B cell (primary cell): ENCODE results near the gene ACTMAP. TPM values are rescaled to one million over a fixed set of nuclear protein-coding genes. Genes with fewer than 3 reads are reported as not detected.
A peak's percentile ranks its signal among the peaks of the same experiment; 100 is the strongest.

Experiments
- ATAC-seq: fragments of 200-7000 bp; cut with Tn5 transposase; one replicate; pipeline ENCODE4 v1.10.0; 2021; ENCODE audit warnings: low read depth, mild to moderate bottlenecking, moderate number of reproducible peaks, moderate library complexity
- CTCF ChIA-PET: fragments of 350-600 bp; sonication (Branson Sonifier 250); formaldehyde crosslinking; loops from one replicate; lab custom pipeline; 2021; ENCODE audit warnings: antibody characterized with exemption, inconsistent platforms; lab: Charles Lee
- POLR2A ChIA-PET: fragments of 350-600 bp; sonication (Branson Sonifier 250); formaldehyde crosslinking; loops from one replicate; lab custom pipeline; 2021; ENCODE audit warnings: antibody characterized with exemption; lab: Charles Lee
- DNase-seq: peaks from one replicate; pipeline ENCODE4 v3.0.0; 2013
- H2AFZ ChIP-seq: 2 replicates; pipeline ENCODE4 v1.6.1; 2012; ENCODE audit warnings: mild to moderate bottlenecking, low read depth, low read length; ENCODE audit not compliant: insufficient read depth, poor library complexity, severe bottlenecking
- H3K27ac ChIP-seq, 2 donors: 1 replicate in 1 of 2; 2 replicates in 1 of 2; pipeline ENCODE4 v1.5.1; 2012 to 2013; ENCODE audit warnings: low read length in 2 of 2, mild to moderate bottlenecking in 2 of 2, moderate library complexity in 1 of 2
- H3K27me3 ChIP-seq, 4 experiments: fragments of 200-600 bp in 1 of 4; sonication (generic) in 1 of 4; replicated peaks in 1 of 4; 1 replicate in 2 of 4; 2 replicates in 2 of 4; pipeline versions ENCODE4 v1.6.1 to v1.7.0; 2013 to 2016; ENCODE audit warnings: low read length in 3 of 4, mild to moderate bottlenecking in 2 of 4, mixed read lengths in 1 of 4, moderate library complexity in 1 of 4; ENCODE audit not compliant: insufficient read depth in 4 of 4, control insufficient read depth in 3 of 4; ENCODE audit errors: control extremely low read depth in 1 of 4
- H3K36me3 ChIP-seq, 2 experiments: replicated peaks in 1 of 2; 1 replicate in 1 of 2; 2 replicates in 1 of 2; pipeline versions ENCODE4 v1.6.1 to v1.7.1; 2013; ENCODE audit warnings: low read length in 1 of 2; ENCODE audit not compliant: insufficient read depth in 2 of 2, control insufficient read depth in 1 of 2; ENCODE audit errors: control extremely low read depth in 1 of 2, extremely low read depth in 1 of 2
- H3K4me1 ChIP-seq, 2 donors: fragments of 200-600 bp in 1 of 2; sonication (generic) in 1 of 2; 1 replicate in 1 of 2; 2 replicates in 1 of 2; pipeline versions ENCODE4 v1.5.1 to v1.6.1; 2013 to 2017; ENCODE audit warnings: low read length in 2 of 2; ENCODE audit not compliant: control insufficient read depth in 2 of 2, insufficient read depth in 2 of 2
- H3K4me2 ChIP-seq: replicated peaks from 2 replicates; pipeline ENCODE3; 2012; ENCODE audit warnings: mild to moderate bottlenecking, low read depth, low read length; ENCODE audit not compliant: poor library complexity, severe bottlenecking
- H3K4me3 ChIP-seq, 5 experiments: fragments of 200-600 bp in 1 of 5; sonication (generic) in 1 of 5; 1 replicate in 3 of 5; 2 replicates in 2 of 5; pipeline versions ENCODE4 v1.5.1 to v1.7.0; 2011 to 2016; ENCODE audit warnings: low read length in 4 of 5, mild to moderate bottlenecking in 4 of 5, low read depth in 2 of 5, control low read depth in 1 of 5, moderate library complexity in 1 of 5; ENCODE audit not compliant: insufficient read depth in 1 of 5; ENCODE audit errors: control extremely low read depth in 1 of 5, extremely low read depth in 1 of 5
- H3K79me2 ChIP-seq: fragments of 200-600 bp; sonication (generic); one replicate; pipeline ENCODE4 v1.6.0; 2016; ENCODE audit warnings: low read length; ENCODE audit not compliant: control insufficient read depth, insufficient read depth
- H3K9ac ChIP-seq: fragments of 200-600 bp; sonication (generic); 2 replicates; pipeline ENCODE4 v1.6.1; 2017; ENCODE audit warnings: mild to moderate bottlenecking, low read length, moderate library complexity
- H3K9me3 ChIP-seq, 3 donors: one replicate each; pipeline versions ENCODE4 v1.6.1 to v1.7.1; 2013; ENCODE audit warnings: low read length in 2 of 3; ENCODE audit not compliant: control insufficient read depth in 2 of 3, insufficient read depth in 1 of 3; ENCODE audit errors: control extremely low read depth in 1 of 3
- H4K20me1 ChIP-seq: 2 replicates; pipeline ENCODE4 v1.6.0; 2012; ENCODE audit warnings: mild to moderate bottlenecking, low read length; ENCODE audit not compliant: insufficient read depth, control insufficient read depth, poor library complexity, severe bottlenecking
- H3K27ac Mint-ChIP-seq: one replicate; pipeline ENCODE4 v1.8.0; 2021; ENCODE audit warnings: mixed read lengths
- H3K27me3 Mint-ChIP-seq: one replicate; pipeline ENCODE4 v1.8.0; 2021; ENCODE audit warnings: mixed read lengths
- H3K4me1 Mint-ChIP-seq: one replicate; pipeline ENCODE4 v1.8.0; 2021; ENCODE audit warnings: mixed read lengths
- H3K4me3 Mint-ChIP-seq: one replicate; pipeline ENCODE4 v1.8.0; 2021; ENCODE audit warnings: mixed read lengths
- H3K9me3 Mint-ChIP-seq: one replicate; pipeline ENCODE4 v1.8.0; 2022; ENCODE audit warnings: mixed read lengths; ENCODE audit not compliant: insufficient read depth
- EZH2 ChIP-seq: IDR thresholded peaks from 2 replicates; pipeline ENCODE4 v1.6.1; 2012; ENCODE audit warnings: borderline replicate concordance, low read depth, mild to moderate bottlenecking, moderate library complexity, low read length; ENCODE audit not compliant: insufficient read depth, poor library complexity, severe bottlenecking
- WGBS: methylation state at CpG from one replicate; pipeline ENCODE4 v1.1.5; 2013; ENCODE audit warnings: missing lambda C conversion rate; ENCODE audit not compliant: insufficient coverage; 5-methylcytosine and 5-hydroxymethylcytosine counted together
- intact Hi-C: fragments of 100-400 bp; cut with micrococcal nuclease; formaldehyde crosslinking; loops from one replicate; pipeline ENCODE4 v1.10.0; 2022
- polyA plus RNA-seq: library from polyadenylated mRNA; depleted of rRNA; stranded (reverse); fragments of >200 nt; gene quantifications from 2 replicates; pipeline ENCODE4 v1.2.3, GENCODE V29; 2012
- total RNA-seq, 2 donors: library from RNA; stranded (reverse); fragments of 120-200 nt in 1 of 2; gene quantifications; 1 replicate in 1 of 2; 2 replicates in 1 of 2; pipeline versions ENCODE4 v1.2.3 to v1.2.4, GENCODE V29; 2013 to 2022
- TF ChIP-seq, protein P1 (sequence below): fragments of 200-600 bp; IDR thresholded peaks from one replicate; pipeline ENCODE4 v1.8.0; 2022; ENCODE audit warnings: antibody characterized with exemption, mild to moderate bottlenecking

The ACTMAP gene
- total and polyA plus RNA-seq, 2 donors (not counting 1 experiment from before 2014, with no cell fraction given): 7.7 to 10.2 TPM

DNA sequence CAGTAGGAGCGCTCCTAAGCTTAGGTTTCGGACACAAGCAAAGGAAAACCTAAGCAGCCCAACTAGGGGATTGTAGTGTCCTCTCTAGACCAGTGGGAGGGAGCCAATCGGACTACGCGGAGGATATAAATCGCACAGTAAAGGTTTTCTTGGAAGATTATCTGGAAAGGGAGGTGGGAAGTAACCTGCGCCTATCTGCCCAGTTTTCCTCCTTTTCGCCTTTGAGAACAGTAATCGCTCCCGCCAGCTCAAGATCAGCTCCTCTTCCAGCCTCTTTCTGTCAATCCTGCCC, 27.3 kb upstream of the ACTMAP start:
- peaks cover 39% of the 10 kb centered on the region for H3K79me2 ChIP-seq
- peaks cover 0 to 18% of the 10 kb centered on the region in 2 experiments for H3K36me3 ChIP-seq
- WGBS: 0% methylated on average over 6 of the region's 10 CpGs
- H3K4me2 ChIP-seq: peak overlapping the region; percentile 89
- H3K27me3 ChIP-seq: no peaks in the 10 kb centered on the region
- H3K4me1 ChIP-seq: peaks cover 50 to 66% of the 10 kb centered on the region in 2 donors
- peak overlapping the region; percentile 67 to 100 (median 87) for H3K4me3 ChIP-seq
- CTCF ChIA-PET: interaction anchor here (0.7 to 5.2 kb wide), 15 partner anchors 9 to 485 kb away, joined by 3 to 48 read pairs (median 6); partner anchors contain the start of genes ACTMAP, COQ8B, EGLN2 and ITPKC
- peaks cover 64% of the 10 kb centered on the region for H3K4me1 Mint-ChIP-seq
- peak overlapping the region; percentile 97 to 99 for H3K27ac ChIP-seq
- POLR2A ChIA-PET: interaction anchor here (0.5 to 4.6 kb wide), 25 partner anchors 10 to 1359 kb away, joined by 3 to 99 read pairs (median 5); partner anchors contain the start of genes ACTMAP, B9D2, COQ8B and EGLN2
- DNase-seq (no peak), ATAC-seq (no peak)
- peak overlapping the region; percentile 99 for H3K27ac Mint-ChIP-seq
- peaks cover 0 to 5% (median 0%) of the 10 kb centered on the region in 3 donors for H3K9me3 ChIP-seq
- H3K27me3 Mint-ChIP-seq: no peaks in the 10 kb centered on the region
- intact Hi-C loops: loop anchor here (1.0 to 5.0 kb wide), 5 partner anchors 27 to 1365 kb away; partner anchors contain the start of genes ACTMAP, COQ8B, PLEKHG2 and SERTAD3
- no peaks in the 10 kb centered on the region for H3K9me3 Mint-ChIP-seq
- H3K4me3 Mint-ChIP-seq: peak overlapping the region; percentile 99
- TF ChIP-seq, protein P1, sequence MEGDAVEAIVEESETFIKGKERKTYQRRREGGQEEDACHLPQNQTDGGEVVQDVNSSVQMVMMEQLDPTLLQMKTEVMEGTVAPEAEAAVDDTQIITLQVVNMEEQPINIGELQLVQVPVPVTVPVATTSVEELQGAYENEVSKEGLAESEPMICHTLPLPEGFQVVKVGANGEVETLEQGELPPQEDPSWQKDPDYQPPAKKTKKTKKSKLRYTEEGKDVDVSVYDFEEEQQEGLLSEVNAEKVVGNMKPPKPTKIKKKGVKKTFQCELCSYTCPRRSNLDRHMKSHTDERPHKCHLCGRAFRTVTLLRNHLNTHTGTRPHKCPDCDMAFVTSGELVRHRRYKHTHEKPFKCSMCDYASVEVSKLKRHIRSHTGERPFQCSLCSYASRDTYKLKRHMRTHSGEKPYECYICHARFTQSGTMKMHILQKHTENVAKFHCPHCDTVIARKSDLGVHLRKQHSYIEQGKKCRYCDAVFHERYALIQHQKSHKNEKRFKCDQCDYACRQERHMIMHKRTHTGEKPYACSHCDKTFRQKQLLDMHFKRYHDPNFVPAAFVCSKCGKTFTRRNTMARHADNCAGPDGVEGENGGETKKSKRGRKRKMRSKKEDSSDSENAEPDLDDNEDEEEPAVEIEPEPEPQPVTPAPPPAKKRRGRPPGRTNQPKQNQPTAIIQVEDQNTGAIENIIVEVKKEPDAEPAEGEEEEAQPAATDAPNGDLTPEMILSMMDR: no peak
- no peak for TF ChIP-seq EZH2
- H4K20me1 ChIP-seq: peaks cover 25% of the 10 kb centered on the region
- H2AFZ ChIP-seq: no peak overlapping the region
- peak overlapping the region; percentile 95 for H3K9ac ChIP-seq
